Thoracic aorta (tissue), 2 donors: Measurements from ENCODE around the gene MSRB3. TPM values are rescaled to one million over a fixed set of nuclear protein-coding genes. Genes with fewer than 3 reads are reported as not detected.
"Not testable (repeated sequence)": the region's sequence is repeated elsewhere in the genome, so short reads cannot be mapped to it uniquely, and the experiment has no call there.

Experiments used
- ATAC-seq: fragments of 150-250 bp; one replicate; pipeline ENCODE4 v1.8.0; 2017; ENCODE audit warnings: low read depth; ENCODE audit not compliant: insufficient number of reproducible peaks, low FRiP score
- DNase-seq: peaks from one replicate; pipeline ENCODE4 v3.0.0-alpha.2; 2020; ENCODE audit warnings: low spot score
- H3K27ac ChIP-seq, 2 donors: fragments of 200-600 bp; sonication (generic); 1 replicate in 1 of 2; 2 replicates in 1 of 2; pipeline ENCODE4 v1.5.1; 2016; ENCODE audit warnings: mild to moderate bottlenecking in 2 of 2, moderate library complexity in 2 of 2
- H3K27me3 ChIP-seq: fragments of 200-600 bp; sonication (generic); replicated peaks from 2 replicates; pipeline ENCODE4 v1.6.0; 2016; ENCODE audit warnings: mild to moderate bottlenecking; ENCODE audit not compliant: insufficient read depth
- H3K36me3 ChIP-seq: fragments of 200-600 bp; sonication (generic); one replicate; pipeline ENCODE4 v1.5.1; 2016
- H3K4me1 ChIP-seq, 2 donors: fragments of 200-600 bp; sonication (generic); 1 replicate in 1 of 2; 2 replicates in 1 of 2; pipeline versions ENCODE4 v1.5.1 to v1.6.0; 2016; ENCODE audit warnings: low read depth in 2 of 2, mild to moderate bottlenecking in 1 of 2; ENCODE audit not compliant: control insufficient read depth in 1 of 2
- H3K4me3 ChIP-seq: fragments of 200-600 bp; sonication (generic); 2 replicates; pipeline ENCODE4 v1.5.1; 2016; ENCODE audit warnings: mild to moderate bottlenecking
- H3K9me3 ChIP-seq: fragments of 200-600 bp; sonication (generic); 2 replicates; pipeline ENCODE4 v1.5.1; 2016
- total RNA-seq, 2 donors: library from RNA; depleted of rRNA; stranded (reverse); fragments of >200 nt; gene quantifications; one replicate each; pipeline versions ENCODE4 v1.1.0 to v1.2.3, GENCODE V29; 2016
- TF ChIP-seq, protein P1 (sequence below): fragments of 200-600 bp; sonication (generic); IDR thresholded peaks from one replicate; pipeline ENCODE4 v1.5.1; 2019; ENCODE audit warnings: antibody characterized with exemption

MSRB3 gene
- total RNA-seq, 2 donors from 2014 or later: 221 to 232 TPM

DNA sequence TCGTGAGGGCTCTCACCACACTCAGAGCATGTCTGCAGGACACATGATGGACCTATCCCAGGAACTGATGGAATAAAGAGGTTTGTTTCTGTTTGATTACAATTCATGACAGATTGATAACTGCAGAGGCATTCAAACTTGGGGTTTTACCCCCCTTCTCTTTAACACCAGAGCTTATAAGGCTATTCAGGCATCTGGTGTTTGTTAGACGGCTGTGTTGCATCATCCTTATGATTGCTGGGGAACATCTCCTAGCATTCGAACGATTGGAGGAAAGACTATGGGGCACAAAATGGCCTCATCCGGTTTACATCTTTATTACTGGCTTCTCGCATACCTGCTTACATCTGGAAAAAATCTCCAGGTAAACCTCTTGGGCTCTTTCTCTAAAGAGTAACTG is 191.8 kb downstream of the MSRB3 start:
- Histone ChIP-seq H3K27me3 (no peaks in the 10 kb centered on the region), H3K4me1 (peaks cover 0 to 1% of the 10 kb centered on the region in 2 donors), H3K36me3 (no peaks in the 10 kb centered on the region), H3K4me3 (no peak overlapping the region), H3K9me3 (no peaks in the 10 kb centered on the region), H3K27ac (no peak overlapping the region)
- DNase-seq (no peak), ATAC-seq (no peak)
- TF ChIP-seq, protein P1, sequence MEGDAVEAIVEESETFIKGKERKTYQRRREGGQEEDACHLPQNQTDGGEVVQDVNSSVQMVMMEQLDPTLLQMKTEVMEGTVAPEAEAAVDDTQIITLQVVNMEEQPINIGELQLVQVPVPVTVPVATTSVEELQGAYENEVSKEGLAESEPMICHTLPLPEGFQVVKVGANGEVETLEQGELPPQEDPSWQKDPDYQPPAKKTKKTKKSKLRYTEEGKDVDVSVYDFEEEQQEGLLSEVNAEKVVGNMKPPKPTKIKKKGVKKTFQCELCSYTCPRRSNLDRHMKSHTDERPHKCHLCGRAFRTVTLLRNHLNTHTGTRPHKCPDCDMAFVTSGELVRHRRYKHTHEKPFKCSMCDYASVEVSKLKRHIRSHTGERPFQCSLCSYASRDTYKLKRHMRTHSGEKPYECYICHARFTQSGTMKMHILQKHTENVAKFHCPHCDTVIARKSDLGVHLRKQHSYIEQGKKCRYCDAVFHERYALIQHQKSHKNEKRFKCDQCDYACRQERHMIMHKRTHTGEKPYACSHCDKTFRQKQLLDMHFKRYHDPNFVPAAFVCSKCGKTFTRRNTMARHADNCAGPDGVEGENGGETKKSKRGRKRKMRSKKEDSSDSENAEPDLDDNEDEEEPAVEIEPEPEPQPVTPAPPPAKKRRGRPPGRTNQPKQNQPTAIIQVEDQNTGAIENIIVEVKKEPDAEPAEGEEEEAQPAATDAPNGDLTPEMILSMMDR: no peak

DNA sequence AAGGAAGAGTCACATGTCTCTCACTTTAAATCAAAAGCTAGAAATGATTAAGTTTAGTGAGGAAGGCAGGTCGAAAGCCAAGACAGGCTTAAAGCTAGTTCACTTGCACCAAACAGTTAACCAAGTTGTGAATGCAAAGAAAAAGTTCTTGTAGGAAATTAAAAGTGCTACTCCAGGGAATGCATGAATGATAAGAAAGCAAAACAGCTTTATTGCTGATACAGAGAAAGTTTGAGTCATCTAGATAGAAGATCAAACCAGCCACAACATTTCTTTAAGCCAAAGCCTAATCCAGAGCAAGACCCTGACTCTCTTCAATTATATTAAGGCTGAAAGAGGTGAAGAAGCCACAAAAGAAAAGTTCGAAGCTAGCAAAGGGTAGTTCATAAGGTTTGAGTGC is 193.6 kb downstream of the MSRB3 start:
- Histone ChIP-seq H3K27ac (no peak overlapping the region), H3K27me3 (no peaks in the 10 kb centered on the region), H3K4me1 (no peaks in the 10 kb centered on the region), H3K36me3 (no peaks in the 10 kb centered on the region), H3K9me3 (no peaks in the 10 kb centered on the region), H3K4me3 (no peak overlapping the region)
- DNase-seq (no peak), ATAC-seq (no peak)
- TF ChIP-seq, protein P1: no peak

DNA sequence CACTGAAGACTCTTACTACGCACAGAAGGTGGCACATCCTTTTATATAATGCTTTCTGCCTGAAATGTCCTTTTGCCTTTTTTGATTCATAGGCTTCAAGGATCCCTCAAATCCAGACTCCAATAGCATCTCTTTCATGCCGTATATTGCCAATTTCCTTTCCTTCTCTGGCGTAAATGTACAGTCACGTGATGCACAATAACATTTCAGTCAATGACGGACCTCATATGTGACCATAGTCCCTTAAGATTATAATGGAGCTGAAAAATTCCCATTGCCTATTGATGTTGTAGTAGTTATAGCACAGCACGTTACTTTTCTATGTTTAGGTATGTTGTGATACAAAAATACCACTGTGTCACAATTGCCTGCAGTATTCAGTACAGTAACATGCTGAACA is 196.3 kb downstream of the MSRB3 start:
- TF ChIP-seq, protein P1: no peak
- Histone ChIP-seq H3K4me1 (no peaks in the 10 kb centered on the region), H3K27me3 (no peaks in the 10 kb centered on the region), H3K9me3 (no peaks in the 10 kb centered on the region), H3K4me3 (no peak overlapping the region), H3K27ac (no peak overlapping the region), H3K36me3 (no peaks in the 10 kb centered on the region)
- no peak for DNase-seq
- no peak for ATAC-seq

DNA sequence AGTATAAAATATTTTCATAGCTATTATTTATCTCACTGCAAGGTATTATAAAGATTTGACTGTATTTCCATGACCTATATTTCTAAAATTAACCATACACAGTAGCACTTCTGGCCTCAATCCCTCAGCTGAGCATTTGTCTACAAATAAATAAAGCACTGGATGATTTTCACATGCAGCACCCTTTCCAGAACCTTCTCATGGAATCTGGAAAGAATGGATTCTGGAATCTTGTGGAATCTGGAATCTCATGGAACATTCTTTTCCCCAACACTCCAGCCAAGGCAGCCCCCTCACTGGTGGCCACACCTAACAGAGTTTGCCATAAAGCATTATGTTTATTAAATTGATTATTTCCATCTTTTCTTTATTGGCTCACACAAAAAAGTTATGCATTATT is 199.2 kb downstream of the MSRB3 start:
- TF ChIP-seq, protein P1: no peak
- no peaks in the 10 kb centered on the region for H3K36me3 ChIP-seq
- DNase-seq: no peak
- no peaks in the 10 kb centered on the region for H3K27me3 ChIP-seq
- no peaks in the 10 kb centered on the region for H3K9me3 ChIP-seq
- no peak overlapping the region for H3K4me3 ChIP-seq
- H3K4me1 ChIP-seq: no peaks in the 10 kb centered on the region
- no peak for ATAC-seq
- H3K27ac ChIP-seq: no peak overlapping the region

DNA sequence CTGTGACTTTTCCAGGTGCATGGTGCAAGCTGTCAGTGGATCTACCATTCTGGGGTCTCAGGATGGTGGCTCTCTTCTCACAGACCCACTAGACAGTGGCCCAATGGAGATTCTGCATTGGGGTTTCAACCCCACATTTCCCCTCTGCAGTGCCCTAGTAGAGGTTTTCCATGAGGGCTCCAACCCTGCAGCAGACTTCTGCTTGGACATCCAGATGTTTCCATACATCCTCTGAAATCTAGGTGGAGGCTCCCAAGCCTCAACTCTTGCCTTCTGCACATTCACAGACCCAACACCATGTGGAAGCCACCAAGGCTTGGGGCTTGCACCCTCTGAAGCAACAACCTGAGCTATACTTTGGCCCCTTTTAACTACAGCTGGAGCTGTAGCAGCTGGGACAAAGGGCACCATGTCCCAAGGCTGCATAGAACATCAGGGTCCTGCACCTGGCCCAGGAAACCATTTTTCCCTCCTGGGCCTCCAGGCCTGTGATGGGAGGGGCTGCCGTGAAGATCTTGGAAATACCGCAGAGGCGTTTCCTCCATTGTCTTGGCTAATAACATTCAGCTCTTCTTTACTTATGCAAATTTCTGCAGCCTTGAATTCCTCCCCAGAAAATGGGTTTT is 205.5 kb downstream of the MSRB3 start:
- H3K27me3 ChIP-seq, H3K4me1 ChIP-seq, ATAC-seq, H3K27ac ChIP-seq, DNase-seq, H3K36me3 ChIP-seq, H3K4me3 ChIP-seq: not testable (repeated sequence)
- peaks cover 11% of the 10 kb centered on the region for H3K9me3 ChIP-seq

DNA sequence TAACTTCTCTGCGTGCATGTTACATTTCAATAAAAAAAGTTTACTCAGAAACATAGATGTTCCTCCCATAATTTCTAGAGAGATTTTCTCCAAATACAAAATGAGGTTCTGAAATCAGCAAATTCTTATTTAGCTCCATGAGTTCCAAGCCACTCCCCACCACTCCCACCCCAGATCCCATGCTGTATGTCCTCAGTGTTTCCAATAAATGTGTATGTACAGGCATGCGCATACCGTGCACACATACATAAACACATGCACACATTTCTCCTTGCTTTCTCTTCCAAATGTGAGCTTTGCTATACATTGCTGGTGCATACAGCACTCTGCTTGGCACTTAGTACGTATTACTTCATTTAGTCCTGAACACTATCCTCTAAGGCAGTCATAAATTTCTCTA is 209.7 kb downstream of the MSRB3 start:
- no peaks in the 10 kb centered on the region for H3K36me3 ChIP-seq
- H3K27ac ChIP-seq: no peak overlapping the region
- no peaks in the 10 kb centered on the region for H3K27me3 ChIP-seq
- H3K4me1 ChIP-seq: no peaks in the 10 kb centered on the region
- TF ChIP-seq, protein P1: no peak
- H3K9me3 ChIP-seq: peaks cover 11% of the 10 kb centered on the region
- ATAC-seq (no peak), DNase-seq (no peak)
- no peak overlapping the region for H3K4me3 ChIP-seq
